Smooth muscle cell (in vitro differentiated cells): ENCODE data around the gene ACTA2. TPM values are rescaled to one million over a fixed set of nuclear protein-coding genes. Genes with fewer than 3 reads are reported as not detected.

Experiments
- DNase-seq: peaks from one replicate; lab custom pipeline; 2025; ENCODE audit not compliant: unreplicated experiment; lab: John Stamatoyannopoulos, UW
- H2AFZ ChIP-seq: fragments of 200-600 bp; sonication (generic); 2 replicates; pipeline ENCODE4 v1.6.0; 2016; ENCODE audit warnings: antibody characterized with exemption, low read depth, mild to moderate bottlenecking
- H3F3A ChIP-seq: fragments of 200-600 bp; sonication (generic); 2 replicates; pipeline ENCODE4 v1.6.0; 2017; ENCODE audit warnings: antibody characterized with exemption, low read depth
- H3K27ac ChIP-seq: fragments of 200-600 bp; sonication (generic); 2 replicates; pipeline ENCODE4 v1.5.1; 2016; ENCODE audit warnings: low read depth, mild to moderate bottlenecking
- H3K27me3 ChIP-seq: fragments of 200-600 bp; sonication (generic); 2 replicates; pipeline ENCODE4 v1.6.1; 2016; ENCODE audit warnings: low read depth, mild to moderate bottlenecking
- H3K36me3 ChIP-seq: fragments of 200-600 bp; sonication (generic); 2 replicates; pipeline ENCODE4 v1.5.1; 2016; ENCODE audit warnings: low read depth
- H3K4me1 ChIP-seq: fragments of 200-600 bp; sonication (generic); 2 replicates; pipeline ENCODE4 v1.5.1; 2016; ENCODE audit warnings: low read depth
- H3K4me2 ChIP-seq: fragments of 200-600 bp; sonication (generic); 2 replicates; pipeline ENCODE4 v1.6.0; 2016; ENCODE audit warnings: mild to moderate bottlenecking
- H3K4me3 ChIP-seq: fragments of 200-600 bp; sonication (generic); 2 replicates; pipeline ENCODE4 v1.5.1; 2016; ENCODE audit warnings: mild to moderate bottlenecking
- H3K79me2 ChIP-seq: fragments of 200-600 bp; sonication (generic); 2 replicates; pipeline ENCODE4 v1.6.0; 2016; ENCODE audit warnings: low read depth, mild to moderate bottlenecking
- H3K9ac ChIP-seq: fragments of 200-600 bp; sonication (generic); 2 replicates; pipeline ENCODE4 v1.6.0; 2016; ENCODE audit warnings: low read depth
- H3K9me3 ChIP-seq: fragments of 200-600 bp; sonication (generic); replicated peaks from 2 replicates; pipeline ENCODE4 v1.5.1; 2016; ENCODE audit warnings: low read depth
- H4K20me1 ChIP-seq: fragments of 200-600 bp; sonication (generic); 2 replicates; pipeline ENCODE4 v1.6.0; 2016; ENCODE audit warnings: low read depth
- WGBS: methylation state at CpG from one replicate; pipeline ENCODE4 v1.1.7; 2016; ENCODE audit warnings: low lambda C conversion rate; 5-methylcytosine and 5-hydroxymethylcytosine counted together
- polyA plus RNA-seq: library from polyadenylated mRNA; unstranded; fragments of >200 nt; fragmentation: Nextera tagmentation; extraction: Ambion mirVana; gene quantifications from 2 replicates; pipeline ENCODE4 v1.2.1, GENCODE V29; 2016
- total RNA-seq: library from RNA; depleted of rRNA; stranded (reverse); fragments of >200 nt; gene quantifications from 2 replicates; pipeline ENCODE4 v1.2.3, GENCODE V29; 2014
- TF ChIP-seq, protein P1 (sequence below): fragments of 200-600 bp; sonication (generic); IDR thresholded peaks from 2 replicates; pipeline ENCODE4 v1.5.1; 2017; ENCODE audit warnings: borderline replicate concordance, mild to moderate bottlenecking, antibody characterized with exemption; ENCODE audit not compliant: insufficient read depth, poor library complexity, severe bottlenecking

Gene ACTA2
- total and polyA plus RNA-seq, 2 experiments from 2014 or later: 2,305 to 4,814 TPM

DNA sequence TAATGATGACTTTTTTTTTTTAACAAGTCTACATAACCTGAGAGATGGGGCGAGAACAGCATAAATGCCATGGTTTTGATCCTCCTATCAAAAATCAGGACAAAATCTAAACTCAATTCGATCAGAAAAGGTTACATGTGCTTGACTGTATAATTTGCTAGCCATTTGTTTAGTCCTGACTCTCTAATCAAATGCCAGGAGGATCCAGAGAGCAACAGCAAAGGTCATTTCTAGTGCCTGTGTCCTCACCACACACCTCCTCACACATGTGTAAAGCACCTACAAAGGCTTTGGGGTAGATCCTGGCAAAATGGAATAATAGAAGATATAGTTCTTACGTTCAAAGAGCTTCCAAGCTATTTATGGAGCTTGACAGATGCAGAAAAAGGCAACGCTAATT, 27.0 kb upstream of the ACTA2 start:
- TF ChIP-seq, protein P1, sequence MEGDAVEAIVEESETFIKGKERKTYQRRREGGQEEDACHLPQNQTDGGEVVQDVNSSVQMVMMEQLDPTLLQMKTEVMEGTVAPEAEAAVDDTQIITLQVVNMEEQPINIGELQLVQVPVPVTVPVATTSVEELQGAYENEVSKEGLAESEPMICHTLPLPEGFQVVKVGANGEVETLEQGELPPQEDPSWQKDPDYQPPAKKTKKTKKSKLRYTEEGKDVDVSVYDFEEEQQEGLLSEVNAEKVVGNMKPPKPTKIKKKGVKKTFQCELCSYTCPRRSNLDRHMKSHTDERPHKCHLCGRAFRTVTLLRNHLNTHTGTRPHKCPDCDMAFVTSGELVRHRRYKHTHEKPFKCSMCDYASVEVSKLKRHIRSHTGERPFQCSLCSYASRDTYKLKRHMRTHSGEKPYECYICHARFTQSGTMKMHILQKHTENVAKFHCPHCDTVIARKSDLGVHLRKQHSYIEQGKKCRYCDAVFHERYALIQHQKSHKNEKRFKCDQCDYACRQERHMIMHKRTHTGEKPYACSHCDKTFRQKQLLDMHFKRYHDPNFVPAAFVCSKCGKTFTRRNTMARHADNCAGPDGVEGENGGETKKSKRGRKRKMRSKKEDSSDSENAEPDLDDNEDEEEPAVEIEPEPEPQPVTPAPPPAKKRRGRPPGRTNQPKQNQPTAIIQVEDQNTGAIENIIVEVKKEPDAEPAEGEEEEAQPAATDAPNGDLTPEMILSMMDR: no peak
- Histone ChIP-seq H2AFZ (no peak overlapping the region), H3K9ac (no peak overlapping the region), H3K27ac (peak overlapping the region; percentile 22), H3K79me2 (no peaks in the 10 kb centered on the region), H4K20me1 (no peaks in the 10 kb centered on the region), H3F3A (no peaks in the 10 kb centered on the region), H3K4me3 (no peak overlapping the region), H3K36me3 (no peaks in the 10 kb centered on the region), H3K27me3 (no peaks in the 10 kb centered on the region), H3K4me2 (peak overlapping the region; percentile 76), H3K9me3 (no peaks in the 10 kb centered on the region), H3K4me1 (peaks cover 14% of the 10 kb centered on the region)
- 75% methylated on average over 4 of the region's 4 CpGs for WGBS
- no peak for DNase-seq

DNA sequence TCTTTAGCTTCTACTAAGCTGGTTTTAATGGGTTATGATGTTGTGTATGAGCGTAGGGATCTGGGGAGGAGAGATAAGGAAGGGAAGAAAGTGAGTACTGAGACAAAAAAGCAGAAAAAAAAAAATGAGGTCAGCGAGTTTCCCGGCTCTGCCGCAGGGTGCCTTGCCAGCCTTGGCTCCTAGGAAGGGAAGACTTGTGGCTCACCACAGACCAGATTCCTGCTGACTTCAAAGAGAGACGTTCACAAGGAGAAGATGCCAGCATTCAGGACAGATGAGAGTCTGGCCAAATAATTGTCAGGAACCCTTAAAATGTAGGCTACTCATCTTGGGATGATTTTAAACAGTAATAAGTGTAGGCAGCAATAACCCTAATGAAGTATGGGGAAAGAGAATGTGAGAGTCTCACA, 26.6 kb upstream of the ACTA2 start:
- peaks cover 14% of the 10 kb centered on the region for H3K4me1 ChIP-seq
- H3K27ac ChIP-seq: peak overlapping the region; percentile 57
- H3K4me3 ChIP-seq: no peak overlapping the region
- no peaks in the 10 kb centered on the region for H4K20me1 ChIP-seq
- no peak overlapping the region for H3K9ac ChIP-seq
- DNase-seq: no peak
- no peaks in the 10 kb centered on the region for H3K79me2 ChIP-seq
- H3K9me3 ChIP-seq: no peaks in the 10 kb centered on the region
- 2% methylated on average over 5 of the region's 5 CpGs for WGBS
- H3K36me3 ChIP-seq: no peaks in the 10 kb centered on the region
- H3K4me2 ChIP-seq: peak overlapping the region; percentile 76
- H3F3A ChIP-seq: no peaks in the 10 kb centered on the region
- TF ChIP-seq, protein P1: no peak
- no peaks in the 10 kb centered on the region for H3K27me3 ChIP-seq
- H2AFZ ChIP-seq: no peak overlapping the region

DNA sequence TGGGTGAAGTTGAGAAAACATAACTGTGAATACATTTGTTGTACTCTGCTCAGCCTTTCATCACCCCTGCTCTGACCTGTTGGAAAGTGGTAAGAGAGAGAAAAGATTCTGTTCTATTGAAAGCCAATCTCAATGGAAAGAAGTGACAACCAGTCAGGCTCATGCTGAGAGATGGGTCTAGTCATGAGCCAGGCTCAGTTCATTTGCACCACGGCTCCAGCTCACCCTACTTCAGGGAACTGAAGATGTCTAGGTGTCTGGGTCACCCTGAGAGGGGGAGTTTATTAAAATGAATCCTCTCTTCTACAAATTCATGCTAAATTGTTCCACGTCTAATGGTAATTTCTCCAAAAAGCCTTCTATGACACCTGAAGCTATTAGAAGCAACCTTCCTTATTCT, 25.9 kb upstream of the ACTA2 start:
- Histone ChIP-seq H3K4me1 (peaks cover 14% of the 10 kb centered on the region), H3K9ac (no peak overlapping the region), H3K9me3 (no peaks in the 10 kb centered on the region), H4K20me1 (no peaks in the 10 kb centered on the region), H3K27me3 (no peaks in the 10 kb centered on the region), H2AFZ (no peak overlapping the region), H3F3A (no peaks in the 10 kb centered on the region), H3K36me3 (no peaks in the 10 kb centered on the region), H3K27ac (peak overlapping the region; percentile 57), H3K4me3 (no peak overlapping the region), H3K79me2 (no peaks in the 10 kb centered on the region), H3K4me2 (peak overlapping the region; percentile 76)
- DNase-seq: no peak
- 93% methylated on average over 2 of the region's 2 CpGs for WGBS
- TF ChIP-seq, protein P1: no peak

DNA sequence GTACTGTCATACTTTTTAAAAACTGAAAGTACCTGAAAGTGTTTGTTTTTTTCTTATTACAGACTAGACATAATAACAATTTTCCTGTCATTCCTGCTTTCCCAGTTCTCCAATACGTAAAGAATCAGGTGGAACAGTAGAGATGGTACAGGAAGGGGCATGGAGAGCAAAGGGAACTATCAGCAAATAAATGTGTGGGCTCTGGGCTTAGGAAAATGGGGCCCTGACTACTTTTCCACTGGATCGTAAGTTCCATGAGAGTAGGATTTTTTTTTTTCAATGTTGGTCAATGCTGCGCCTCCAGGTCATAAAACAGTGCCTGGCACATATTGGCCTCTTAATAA, 22.8 kb upstream of the ACTA2 start:
- no peak for DNase-seq
- Histone ChIP-seq H3K4me3 (peak overlapping the region; percentile 33), H3K27me3 (no peaks in the 10 kb centered on the region), H3K79me2 (peaks cover 1% of the 10 kb centered on the region), H3K36me3 (no peaks in the 10 kb centered on the region), H3F3A (no peaks in the 10 kb centered on the region), H3K27ac (no peak overlapping the region), H3K9ac (no peak overlapping the region), H3K4me1 (peaks cover 13% of the 10 kb centered on the region), H2AFZ (no peak overlapping the region), H3K4me2 (peak overlapping the region; percentile 82), H3K9me3 (no peaks in the 10 kb centered on the region), H4K20me1 (no peaks in the 10 kb centered on the region)
- WGBS: 91% methylated on average over 3 of the region's 3 CpGs
- TF ChIP-seq, protein P1: no peak
